A549 (cell line): Measurements from ENCODE around the gene MTFP1. TPM values are rescaled to one million over a fixed set of nuclear protein-coding genes. Genes with fewer than 3 reads are reported as not detected.

ENCODE experiments used
- ATAC-seq, 2 experiments: fragments of 200-7000 bp in 1 of 2; fragments of >200 bp in 1 of 2; cut with Nextera tagmentation in 1 of 2; cut with Tn5 transposase in 1 of 2; 3 replicates each; pipeline versions ENCODE4 v1.8.0 to v1.9.1; 2018 to 2020; ENCODE audit warnings: mild to moderate bottlenecking in 1 of 2, moderate library complexity in 1 of 2
- CTCF ChIA-PET: fragments of 300-600 bp; sonication (Branson Sonifier 250); formaldehyde crosslinking; extraction: SDS; loops from one replicate; lab custom pipeline; 2021; ENCODE audit warnings: antibody characterized with exemption, inconsistent platforms; lab: Yijun Ruan, JAX
- POLR2A ChIA-PET: fragments of 350-600 bp; formaldehyde crosslinking; extraction: SDS; loops from one replicate; lab custom pipeline; 2021; ENCODE audit warnings: antibody characterized with exemption, inconsistent platforms; lab: Yijun Ruan, JAX
- DNase-seq, 2 experiments: peaks; one replicate each; pipeline versions ENCODE4 v3.0.0 to v3.0.0-alpha.2; 2011 to 2016; ENCODE audit warnings: low read depth in 1 of 2, low spot score in 1 of 2
- FAIRE-seq: peaks from 2 replicates; lab custom pipeline; 2011; peaks lifted over from hg19 to GRCh38; lab: Jason Lieb, UNC
- H3K27ac ChIP-seq, 2 experiments: fragments of >200 bp; sonication (Bioruptor Twin); formaldehyde crosslinking; 3 replicates each; pipeline ENCODE4 v1.5.1; 2016 to 2017
- H3K4me1 ChIP-seq: fragments of >200 bp; sonication (Bioruptor Twin); formaldehyde crosslinking; 3 replicates; pipeline ENCODE4 v1.6.1; 2016
- H3K4me2 ChIP-seq: fragments of >200 bp; sonication (Bioruptor Twin); formaldehyde crosslinking; 3 replicates; pipeline ENCODE4 v1.6.1; 2016
- H3K4me3 ChIP-seq: fragments of >200 bp; sonication (Bioruptor Twin); formaldehyde crosslinking; 3 replicates; pipeline ENCODE4 v1.5.1; 2016
- H3K9me3 ChIP-seq: fragments of >200 bp; sonication (Bioruptor Twin); formaldehyde crosslinking; 3 replicates; pipeline ENCODE4 v1.6.1; 2016
- CEBPB ChIP-seq, 2 experiments: fragments of >200 bp in 1 of 2; sonication (Bioruptor Twin) in 1 of 2; formaldehyde crosslinking in 1 of 2; IDR thresholded peaks; 2 replicates each; pipeline ENCODE4 v1.6.1; 2012 to 2016
- EHF ChIP-seq: fragments of 250-450 bp; sonication (Bioruptor Pico); IDR thresholded peaks from 2 replicates; pipeline ENCODE4 v1.5.0; 2020; ENCODE audit warnings: mild to moderate bottlenecking
- EHMT2 ChIP-seq: fragments of 200-600 bp; sonication (generic); IDR thresholded peaks from 2 replicates; pipeline ENCODE4 v1.6.1; 2016; ENCODE audit warnings: antibody characterized with exemption, low read depth, mild to moderate bottlenecking, moderate library complexity
- EP300 ChIP-seq, 2 experiments: fragments of >200 bp; sonication (Bioruptor Twin); formaldehyde crosslinking; IDR thresholded peaks; 2 replicates in 1 of 2; 3 replicates in 1 of 2; pipeline ENCODE4 v1.6.1; 2016 to 2017
- FOSB ChIP-seq: fragments of 250-450 bp; sonication (Bioruptor Pico); IDR thresholded peaks from 2 replicates; pipeline ENCODE4 v1.5.0; 2020; ENCODE audit warnings: mild to moderate bottlenecking, moderate library complexity
- FOSL2 ChIP-seq, 2 experiments: fragments of 450-650 bp in 1 of 2; fragments of >200 bp in 1 of 2; sonication (Bioruptor Twin) in 1 of 2; formaldehyde crosslinking; IDR thresholded peaks; 2 replicates each; pipeline versions ENCODE4 v1.5.0 to v1.6.1; 2016 to 2020; ENCODE audit warnings: mild to moderate bottlenecking in 1 of 2, moderate library complexity in 1 of 2
- GATA3 ChIP-seq: IDR thresholded peaks from 2 replicates; pipeline ENCODE4 v1.6.1; 2012; ENCODE audit warnings: borderline replicate concordance
- HOXA7 ChIP-seq: fragments of 250-450 bp; sonication (Bioruptor Pico); IDR thresholded peaks from 2 replicates; pipeline ENCODE4 v1.5.0; 2020; ENCODE audit warnings: mild to moderate bottlenecking, moderate library complexity
- HOXB13 ChIP-seq: fragments of 250-450 bp; sonication (Bioruptor Pico); IDR thresholded peaks from 2 replicates; pipeline ENCODE4 v1.5.0; 2020; ENCODE audit warnings: low read depth, mild to moderate bottlenecking, moderate library complexity
- HOXB5 ChIP-seq: fragments of 250-450 bp; sonication (Bioruptor Pico); IDR thresholded peaks from 2 replicates; pipeline ENCODE4 v1.5.0; 2020; ENCODE audit warnings: mild to moderate bottlenecking, moderate library complexity
- JUN ChIP-seq, 2 experiments: fragments of >200 bp; sonication (Bioruptor Twin); formaldehyde crosslinking; IDR thresholded peaks; 2 replicates in 1 of 2; 3 replicates in 1 of 2; pipeline ENCODE4 v1.6.1; 2016 to 2017
- JUNB ChIP-seq: fragments of >200 bp; sonication (Bioruptor Twin); formaldehyde crosslinking; IDR thresholded peaks from 2 replicates; pipeline ENCODE4 v1.6.1; 2016
- MAFK ChIP-seq: fragments of 450-650 bp; IDR thresholded peaks from 2 replicates; pipeline ENCODE4 v1.6.1; 2014; ENCODE audit not compliant: partially characterized antibody
- MAX ChIP-seq: IDR thresholded peaks from 2 replicates; pipeline ENCODE4 v1.6.1; 2012
- MYC ChIP-seq: IDR thresholded peaks from 2 replicates; pipeline ENCODE4 v1.6.1; 2012; ENCODE audit warnings: mild to moderate bottlenecking, inconsistent platforms, low read length, improper control_type of control experiment, borderline replicate concordance
- POLR2A ChIP-seq: IDR thresholded peaks from 2 replicates; pipeline ENCODE4 v1.6.1; 2012; ENCODE audit warnings: mild to moderate bottlenecking, low read length
- RARB ChIP-seq: fragments of 250-450 bp; sonication (Bioruptor Pico); IDR thresholded peaks from 2 replicates; pipeline ENCODE4 v1.8.0; 2021; ENCODE audit warnings: mild to moderate bottlenecking, moderate library complexity
- RNF2 ChIP-seq: fragments of 200-600 bp; sonication (generic); IDR thresholded peaks from 2 replicates; pipeline ENCODE4 v1.6.1; 2016; ENCODE audit warnings: low read depth, mild to moderate bottlenecking, antibody characterized with exemption, moderate library complexity, borderline replicate concordance
- ZC3H11A ChIP-seq: fragments of 450-650 bp; IDR thresholded peaks from 2 replicates; pipeline ENCODE4 v1.6.1; 2014; ENCODE audit warnings: antibody characterized with exemption, mild to moderate bottlenecking
- ZNF302 ChIP-seq: fragments of 250-450 bp; sonication (Bioruptor Pico); IDR thresholded peaks from 2 replicates; pipeline ENCODE4 v1.9.0; 2021; ENCODE audit warnings: inconsistent platforms, mild to moderate bottlenecking, moderate library complexity
- WGBS: methylation state at CpG from one replicate; pipeline ENCODE4 v1.1.6; 2017; ENCODE audit errors: missing lambda C conversion rate; 5-methylcytosine and 5-hydroxymethylcytosine counted together
- polyA plus RNA-seq, 4 experiments: library from polyadenylated mRNA; depleted of rRNA in 3 of 4; stranded (reverse); fragments of >200 nt; fragmentation: RNase III in 1 of 4; extraction: RNeasy Plus Mini Kit Qiagen cat#74134 plus additional on column Dnase treatment in 1 of 4; gene quantifications; 2 replicates in 3 of 4; 3 replicates in 1 of 4; pipeline ENCODE4 v1.2.3, GENCODE V29; 2011 to 2017

The MTFP1 gene
- polyA plus RNA-seq, 2 of the 4 experiments (the other 2 are of a cell fraction), result 23.8 to 52.0 TPM

- peak overlapping the region; percentile 87 for H3K4me2 ChIP-seq
- peaks cover 57% of the 10 kb centered on the region for H3K4me1 ChIP-seq
- CTCF ChIA-PET, result interaction anchor here (0.7 to 2.9 kb wide), 6 partner anchors 9 to 34 kb away, joined by 3 to 15 read pairs (median 4); partner anchors contain the start of genes RNF215 and SEC14L2
- no peak for TF ChIP-seq RARB
- TF ChIP-seq, all 56 proteins: peak for 0
- H3K9me3 ChIP-seq, result no peaks in the 10 kb centered on the region
- FAIRE-seq, result no peak
- no peak for ATAC-seq
- H3K4me3 ChIP-seq, result peak overlapping the region; percentile 58; the same call in 2 of the 3 replicates
- peak overlapping the region; percentile 97 for H3K27ac ChIP-seq
- WGBS, result 35% methylated on average over 8 of the region's 8 CpGs
- no peak for DNase-seq
- POLR2A ChIA-PET, result interaction anchor here (1.3 to 3.1 kb wide), 3 partner anchors 8 to 35 kb away, joined by 6 to 12 read pairs (median 9); partner anchors contain the start of genes RNF215 and SEC14L2
Measured at GRCh38 chr22:30421695-30422480, 3.7 kb upstream of the MTFP1 start.

GRCh38 chr22:30422481-30423300 is 2.9 kb upstream of the MTFP1 start:
- Histone ChIP-seq H3K27ac (peak overlapping the region; percentile 97), H3K4me2 (peak overlapping the region; percentile 87), H3K4me1 (peaks cover 51% of the 10 kb centered on the region)
- POLR2A ChIA-PET, result interaction anchor here (0.6 to 3.1 kb wide), 8 partner anchors 9 to 226 kb away, joined by 3 to 12 read pairs (median 6); partner anchors contain the start of genes CASTOR1, RNF215 and SEC14L2
- TF ChIP-seq EHMT2 (no peak), FOSL2 (IDR thresholded peaks at IDR 0.05) (peak; percentile 37), FOSL2 (CRISPR knock-in tag; IDR thresholded peaks at IDR 0.05) (peak; percentile 84), MAX (peak; percentile 59), EP300 (IDR thresholded peaks at IDR 0.05) (peak in 1 of 2 experiments; percentile 22; a peak in 1 of 5 replicates), MAFK (peak; percentile 80), ZC3H11A (no peak), JUNB (peak; percentile 38), RNF2 (no peak), CEBPB (IDR thresholded peaks at IDR 0.05) (0 out of 4 replicates have a peak, but pooled peaks of 1 of the 2 experiments have one; percentile 3)
- TF ChIP-seq, all 56 proteins: peak for 6
- Histone ChIP-seq H3K4me3 (peak overlapping the region; percentile 58), H3K9me3 (no peaks in the 10 kb centered on the region)
- ATAC-seq (peak; percentile 42 to 59; a peak in 5 of 6 replicates), FAIRE-seq (no peak), DNase-seq (peak; percentile 75 to 86)
- 15% methylated on average over 15 of the region's 18 CpGs for WGBS
- CTCF ChIA-PET, result interaction anchor here (0.7 to 2.9 kb wide), 8 partner anchors 9 to 213 kb away, joined by 3 to 15 read pairs (median 4); partner anchors contain the start of genes RNF215, SEC14L2 and SLC35E4

GRCh38 chr22:30423301-30423958 is 2.1 kb upstream of the MTFP1 start:
- H3K4me3 ChIP-seq, result peak overlapping the region; percentile 58
- H3K9me3 ChIP-seq, result no peaks in the 10 kb centered on the region
- H3K4me1 ChIP-seq, result peaks cover 49% of the 10 kb centered on the region
- 3% methylated on average over 21 of the region's 45 CpGs for WGBS
- FAIRE-seq (no peak), ATAC-seq (peak; percentile 49 to 61), DNase-seq (peak in 1 of 2 experiments; percentile 76)
- ChIA-PET POLR2A (interaction anchor here (1.0 to 3.1 kb wide), 11 partner anchors 10 to 227 kb away, joined by 3 to 12 read pairs (median 5); partner anchors contain the start of genes CASTOR1, CCDC157, RNF215 and SEC14L2), CTCF (interaction anchor here (0.8 to 3.9 kb wide), 9 partner anchors 22 to 212 kb away, joined by 3 to 17 read pairs (median 5); partner anchors contain the start of genes CASTOR1, RNF215, SEC14L2 and SLC35E4)
- peak overlapping the region; percentile 97 for H3K27ac ChIP-seq
- TF ChIP-seq HOXA7 (CRISPR knock-in tag) (0 out of 2 replicates have a peak, but pooled peaks have one; percentile 57), MAX (peak; percentile 61), POLR2A (peak; percentile 51), JUN (IDR thresholded peaks at IDR 0.05) (peak in 1 of 2 experiments; percentile 81; a peak in 3 of 5 replicates), HOXB5 (CRISPR knock-in tag) (peak; percentile 75; the same call in 1 of the 2 replicates), HOXB13 (0 out of 2 replicates have a peak, but pooled peaks have one; percentile 40), ZC3H11A (no peak), MYC (no peak), EHF (CRISPR knock-in tag) (peak; percentile 54; the same call in 1 of the 2 replicates), MAFK (no peak), FOSB (CRISPR knock-in tag) (peak; percentile 81; the same call in 1 of the 2 replicates), ZNF302 (CRISPR knock-in tag) (0 out of 2 replicates have a peak, but pooled peaks have one; percentile 27), GATA3 (peak; percentile 39; the same call in 1 of the 2 replicates)
- H3K4me2 ChIP-seq, result peak overlapping the region; percentile 87
